GM18511 (cell line): ENCODE measurements around the gene H19.

Experiments
- ATAC-seq: cut with Tn5 transposase; IDR thresholded peaks from one replicate; pipeline ENCODE4 v1.9.1; 2021; ENCODE audit warnings: mild to moderate bottlenecking, moderate library complexity; ENCODE audit not compliant: unreplicated experiment

Gene H19

DNA sequence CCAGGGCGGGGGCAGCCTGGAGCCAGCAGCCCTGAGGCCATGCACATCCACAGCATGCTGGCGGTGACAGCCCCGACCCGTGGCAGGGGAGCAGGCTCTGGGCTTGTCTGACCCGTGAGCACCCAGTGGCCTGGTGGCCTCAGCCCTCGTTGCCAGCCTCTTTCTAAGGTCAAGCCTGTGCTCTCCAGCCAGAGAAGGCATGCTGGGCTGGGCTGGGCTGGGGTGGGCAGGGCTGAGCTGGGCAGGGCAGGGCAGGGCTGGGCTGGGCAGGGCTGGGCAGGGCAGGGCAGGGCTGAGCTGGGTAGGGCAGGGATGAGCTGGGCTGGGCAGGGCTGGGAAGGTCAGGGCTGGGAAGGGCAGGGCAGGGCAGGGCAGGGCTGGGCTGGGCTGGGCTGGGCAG, 10.6 kb downstream of the H19 start:
- ATAC-seq, result no peak

- ATAC-seq, result no peak
Observed at GRCh38 chr11:1983601-1983961, 14.1 kb downstream of the H19 start.

GRCh38 chr11:1982873-1983600, 14.6 kb downstream of the H19 start:
- ATAC-seq, result no peak

DNA sequence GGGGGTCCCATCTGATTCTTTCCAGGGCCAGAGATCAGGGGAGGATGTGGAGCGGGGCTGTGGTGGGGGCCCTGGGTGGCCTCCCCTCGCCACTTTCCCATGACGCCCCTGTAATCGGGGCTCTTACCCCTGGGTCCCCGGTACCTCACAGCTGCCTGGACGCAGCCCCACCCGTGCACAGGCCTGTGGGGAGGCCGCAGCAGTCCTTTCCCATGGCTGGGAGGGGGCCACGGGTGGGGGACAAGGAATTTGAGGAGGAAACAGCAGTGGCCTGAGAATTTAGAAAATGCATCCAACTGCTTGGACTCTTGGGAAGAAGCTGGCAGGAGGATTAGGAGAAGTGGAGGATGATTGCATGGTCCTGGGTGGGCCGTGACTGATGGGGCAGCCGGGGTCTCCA, 18.0 kb downstream of the H19 start:
- no peak for ATAC-seq

GRCh38 chr11:1978720-1979473, 18.7 kb downstream of the H19 start:
- ATAC-seq, result no peak

DNA sequence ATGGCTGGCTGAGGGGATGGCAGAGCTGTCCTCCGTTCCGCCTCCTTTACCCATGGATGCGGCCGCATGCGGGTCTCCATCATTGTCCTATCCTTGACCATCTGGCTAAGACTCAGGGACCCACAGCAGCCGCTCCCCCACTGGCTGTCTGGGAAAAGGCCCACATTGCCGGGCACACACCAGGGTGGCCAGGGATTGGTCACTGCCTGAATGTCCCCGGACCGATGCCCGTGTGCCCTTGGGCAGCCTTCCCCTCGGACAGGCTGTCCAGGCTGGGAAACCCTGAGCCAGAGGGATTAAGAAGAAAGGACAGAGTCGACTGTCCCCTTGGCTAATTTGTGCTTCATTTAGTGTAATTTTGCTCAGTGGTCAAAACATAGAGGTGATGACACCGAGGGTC, 22.5 kb downstream of the H19 start:
- ATAC-seq, result no peak

DNA sequence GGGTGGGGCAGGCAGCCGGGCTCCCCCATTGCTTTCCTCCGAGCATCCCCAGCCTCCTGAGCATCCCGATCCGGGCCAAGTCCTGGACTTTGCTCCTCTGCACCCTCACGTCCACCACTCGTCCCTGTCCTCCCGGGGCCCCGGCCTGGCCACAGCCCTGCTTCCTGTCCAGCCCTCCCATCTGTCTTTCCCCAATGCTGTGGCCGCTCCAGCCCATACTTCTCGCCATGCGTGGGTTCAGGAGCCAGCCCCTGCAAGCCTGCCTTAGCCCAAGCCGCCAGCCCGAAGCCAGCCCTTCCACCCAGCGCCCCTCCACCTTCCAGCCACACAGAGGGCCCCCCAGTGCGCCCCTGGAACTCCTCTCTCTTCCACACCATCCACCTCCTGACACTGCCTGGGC, 26.7 kb downstream of the H19 start:
- no peak for ATAC-seq

- no peak for ATAC-seq
Observed at GRCh38 chr11:1969776-1970175, 27.9 kb downstream of the H19 start.

DNA sequence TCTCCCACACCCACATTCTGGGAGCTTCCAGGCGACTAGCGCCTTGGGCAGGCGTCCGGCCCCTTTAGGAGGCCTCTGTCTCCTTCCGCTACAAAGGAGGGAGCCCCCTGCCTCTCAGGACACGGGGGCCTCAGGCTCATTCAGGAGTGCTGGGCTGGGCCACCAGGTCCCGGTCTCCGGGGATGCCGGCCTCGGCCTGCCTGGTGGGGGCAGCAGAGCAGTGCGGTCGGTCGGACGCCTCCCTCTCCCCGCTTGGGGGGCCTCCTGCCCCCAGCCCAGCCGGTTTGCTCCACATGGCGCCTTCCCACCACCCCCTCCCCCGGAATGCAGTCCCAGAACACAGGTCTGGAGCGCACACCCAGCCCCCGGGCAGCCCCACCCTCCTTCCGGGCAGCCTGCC, 28.6 kb downstream of the H19 start:
- no peak for ATAC-seq

- no peak for ATAC-seq
Observed at GRCh38 chr11:1968454-1969002, 29.1 kb downstream of the H19 start.

DNA sequence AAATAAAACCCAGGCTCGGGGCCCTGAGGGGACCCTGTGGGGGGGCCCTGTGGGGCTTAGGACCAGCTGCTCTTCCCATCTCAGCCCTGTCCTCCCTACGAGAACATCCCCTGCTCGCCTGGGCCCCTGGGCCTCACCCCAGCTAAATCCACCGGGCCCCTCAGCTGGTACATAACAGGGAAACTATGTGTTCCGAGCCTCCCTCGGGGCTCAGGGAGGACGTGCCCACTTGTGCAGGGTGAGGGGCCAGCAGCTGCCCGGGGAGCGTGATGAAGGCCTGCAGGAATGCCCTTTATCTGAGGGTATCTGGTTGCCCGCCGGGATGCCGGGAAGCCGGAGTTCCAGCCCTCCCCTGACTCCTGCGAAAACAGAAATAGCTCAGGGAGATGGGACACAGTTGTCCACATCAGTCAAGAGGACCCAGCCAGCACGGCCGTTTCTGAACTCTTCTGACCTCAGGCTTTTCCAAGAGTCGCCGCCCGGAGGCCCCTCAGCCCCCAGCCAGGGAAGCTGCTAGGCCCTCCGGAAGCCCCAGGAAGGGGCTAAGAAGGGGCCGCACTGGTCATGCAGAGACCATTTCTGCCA, 29.9 kb downstream of the H19 start:
- no peak for ATAC-seq

GRCh38 chr11:1966531-1966930, 31.1 kb downstream of the H19 start:
- ATAC-seq, result no peak

- no peak for ATAC-seq
Observed at GRCh38 chr11:1964955-1965354, 32.7 kb downstream of the H19 start.

GRCh38 chr11:1964348-1964747, 33.3 kb downstream of the H19 start:
- no peak for ATAC-seq

DNA sequence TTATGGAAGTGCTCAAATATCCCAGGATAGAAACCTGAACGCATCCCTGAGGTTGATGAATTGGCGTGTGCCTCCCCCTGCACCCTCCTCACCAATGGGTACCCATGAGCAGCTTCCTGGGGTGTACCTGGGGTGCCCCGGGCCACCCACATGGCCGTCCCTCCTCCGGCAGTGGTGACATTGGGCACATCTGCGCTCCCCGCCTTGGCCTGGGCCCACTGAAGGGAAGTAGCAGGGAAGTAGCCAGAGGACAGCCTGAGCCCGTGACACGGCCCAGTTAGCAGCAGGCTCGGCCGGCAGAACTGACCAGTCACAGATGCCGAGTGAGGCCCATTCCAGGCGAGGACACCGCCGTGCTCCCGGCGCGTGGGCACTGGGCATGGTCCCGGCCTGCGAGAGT, 33.8 kb downstream of the H19 start:
- ATAC-seq, result no peak

DNA sequence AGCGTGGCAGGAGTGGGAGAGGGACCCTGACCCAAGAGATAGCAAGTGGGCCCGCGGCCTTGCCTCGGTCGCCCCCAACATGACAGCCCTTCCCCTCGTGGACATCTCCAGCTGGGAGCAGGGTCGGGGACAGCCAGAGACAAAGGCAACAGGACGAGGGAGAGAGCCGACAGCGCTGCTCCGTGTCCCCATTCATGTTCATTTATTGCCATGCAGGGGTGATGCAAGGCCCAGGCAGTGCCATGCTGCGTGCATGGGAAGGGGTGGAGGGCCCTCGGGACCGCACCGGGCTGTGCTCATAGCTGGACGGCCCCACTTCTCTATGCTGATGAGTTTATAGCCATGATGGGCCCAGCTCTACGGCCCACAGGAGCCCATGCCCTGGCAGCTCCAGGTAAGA, 37.9 kb downstream of the H19 start:
- no peak for ATAC-seq

DNA sequence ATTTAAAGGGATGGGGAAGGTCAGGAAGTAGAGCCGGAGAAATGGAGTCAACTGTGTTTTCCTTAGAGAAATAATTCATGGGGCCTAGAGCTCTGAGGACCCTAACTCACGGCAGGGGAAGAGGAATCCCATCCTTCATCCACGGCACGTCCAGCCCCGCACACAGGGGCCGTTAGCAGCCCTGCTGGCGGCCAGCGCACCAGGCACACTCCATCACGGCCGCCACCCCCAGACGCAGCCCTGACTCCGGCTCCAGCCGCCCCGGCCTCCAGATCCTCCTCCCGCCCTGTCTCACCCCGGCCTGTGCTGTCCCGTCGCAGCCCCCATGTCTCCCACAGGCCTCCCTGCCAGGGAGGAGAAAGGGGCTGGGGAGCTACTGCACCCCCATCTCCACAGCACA, 39.3 kb downstream of the H19 start:
- no peak for ATAC-seq

DNA sequence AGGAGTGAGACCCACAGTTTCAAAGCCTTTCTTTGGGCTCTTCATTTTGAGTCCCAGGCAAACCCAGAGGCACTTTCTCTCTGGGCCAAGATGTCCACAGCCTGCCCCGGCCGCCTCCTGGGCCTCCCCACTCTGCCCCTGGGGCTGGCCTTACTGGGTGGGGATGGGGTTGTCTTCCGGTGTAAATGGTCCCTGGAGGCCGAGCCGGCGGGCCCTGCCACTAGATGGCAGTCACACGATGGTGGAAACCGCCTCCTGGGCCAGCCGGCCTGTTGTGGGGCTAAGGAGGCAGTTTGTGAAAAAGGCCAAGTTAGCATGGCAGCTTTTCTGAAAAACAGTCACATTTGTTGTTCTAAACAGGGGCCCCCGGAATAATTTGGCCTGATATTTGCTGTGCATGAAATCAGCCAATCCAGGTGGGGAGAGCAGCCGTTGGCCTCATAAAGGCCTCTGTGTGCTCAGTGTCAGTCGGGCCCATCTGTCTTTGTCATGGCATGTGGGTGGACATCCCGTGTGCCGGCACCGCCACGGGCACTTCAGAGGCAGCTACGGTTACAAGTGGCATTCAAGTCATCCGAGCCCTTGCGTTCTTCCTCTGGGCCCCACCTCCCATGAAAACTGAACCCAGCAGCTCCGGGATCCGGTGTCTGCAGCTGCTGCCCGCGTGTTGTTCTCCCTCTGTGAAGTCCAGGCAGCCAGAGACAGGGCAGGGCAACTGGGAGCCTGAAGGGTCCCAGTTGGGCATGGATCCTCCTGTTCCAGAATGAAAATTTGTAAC, 44.0 kb downstream of the H19 start:
- no peak for ATAC-seq

DNA sequence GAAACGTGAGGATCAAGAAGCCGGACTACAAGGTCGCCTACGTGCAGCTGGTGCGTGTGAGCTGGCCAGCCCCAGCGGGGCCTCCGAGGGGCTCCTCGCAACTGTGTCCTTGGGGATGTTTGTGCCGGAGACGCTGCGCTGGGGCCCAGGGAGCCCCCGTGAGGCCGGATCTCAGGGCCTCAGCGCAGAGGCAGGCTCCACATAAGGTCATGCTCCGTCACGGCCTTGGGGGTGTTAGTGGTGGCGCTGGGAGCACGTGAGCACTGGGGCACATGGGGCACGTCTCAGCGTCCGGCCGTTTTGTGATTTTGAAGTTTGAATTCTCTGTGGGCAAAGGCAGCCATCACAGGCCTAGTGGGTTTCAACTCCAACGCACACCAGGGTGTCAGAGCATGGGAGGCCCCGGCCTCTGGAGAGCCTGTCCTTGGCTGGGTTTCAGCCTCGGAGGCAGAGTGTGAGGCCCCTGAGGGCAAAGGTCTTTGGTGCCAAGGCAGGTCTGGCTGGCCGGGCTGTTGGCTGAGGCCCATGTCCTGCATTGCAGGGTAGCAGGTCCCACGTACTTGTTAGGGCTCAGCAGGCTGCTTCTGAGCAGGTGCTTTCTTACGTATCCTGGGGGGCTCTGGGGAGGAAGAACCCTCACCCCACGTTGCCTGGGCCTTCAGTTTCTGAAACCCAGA, 44.7 kb downstream of the H19 start:
- ATAC-seq, result no peak

- ATAC-seq, result no peak
Observed at GRCh38 chr11:1949922-1950321, 47.7 kb downstream of the H19 start.

- ATAC-seq, result no peak
Observed at GRCh38 chr11:1949302-1949701, 48.3 kb downstream of the H19 start.
